HepG2 (cell line): ENCODE results near the gene BCAR3. TPM values are rescaled to one million over a fixed set of nuclear protein-coding genes. Genes with fewer than 3 reads are reported as not detected.

ENCODE experiments used
- GATAD2A ChIP-seq: IDR thresholded peaks from 2 replicates; pipeline ENCODE4 v1.6.1; 2016
- HNRNPH1 ChIP-seq: fragments of 200-400 bp; formaldehyde crosslinking; optimal IDR thresholded peaks from 2 replicates; pipeline ENCODE3; 2017; ENCODE audit warnings: mild to moderate bottlenecking, low read depth, low read length
- SNAI1 ChIP-seq: sonication (generic); formaldehyde crosslinking; IDR thresholded peaks from 2 replicates; pipeline ENCODE4 v1.5.0; 2020; ENCODE audit warnings: mild to moderate bottlenecking, missing genetic modification reagents, borderline replicate concordance
- ZNF343 ChIP-seq: sonication (generic); formaldehyde crosslinking; IDR thresholded peaks from 2 replicates; pipeline ENCODE4 v1.4.0; 2020; ENCODE audit warnings: mild to moderate bottlenecking, missing genetic modification reagents
- ZNF530 ChIP-seq: sonication (generic); formaldehyde crosslinking; IDR thresholded peaks from 2 replicates; pipeline ENCODE4 v1.5.0; 2020; ENCODE audit warnings: low read depth, mild to moderate bottlenecking, missing genetic modification reagents
- ZNF543 ChIP-seq: sonication (generic); formaldehyde crosslinking; IDR thresholded peaks from 2 replicates; pipeline ENCODE4 v1.4.0; 2020; ENCODE audit warnings: mild to moderate bottlenecking, missing genetic modification reagents
- ZNF660 ChIP-seq: sonication (generic); formaldehyde crosslinking; IDR thresholded peaks from 2 replicates; pipeline ENCODE4 v1.5.1; 2020; ENCODE audit warnings: mild to moderate bottlenecking, low read depth, missing genetic modification reagents, borderline replicate concordance
- ZNF713 ChIP-seq: sonication (generic); formaldehyde crosslinking; IDR thresholded peaks from 2 replicates; pipeline ENCODE4 v1.4.0; 2020; ENCODE audit warnings: mild to moderate bottlenecking, missing genetic modification reagents
- ZNF749 ChIP-seq: sonication (generic); formaldehyde crosslinking; IDR thresholded peaks from 2 replicates; pipeline ENCODE4 v1.8.0; 2022; ENCODE audit warnings: mild to moderate bottlenecking, missing genetic modification reagents, moderate library complexity, borderline replicate concordance
- ZNF839 ChIP-seq: sonication (generic); formaldehyde crosslinking; IDR thresholded peaks from 2 replicates; pipeline ENCODE4 v1.4.0; 2020; ENCODE audit warnings: missing genetic modification reagents, mild to moderate bottlenecking, borderline replicate concordance
- ZSCAN12 ChIP-seq: sonication (generic); formaldehyde crosslinking; IDR thresholded peaks from 2 replicates; pipeline ENCODE4 v1.9.0; 2021; ENCODE audit warnings: mild to moderate bottlenecking, missing genetic modification reagents
- polyA plus RNA-seq, 8 experiments: library from polyadenylated mRNA; depleted of rRNA in 3 of 8; stranded (reverse) in 7 of 8; unstranded in 1 of 8; fragments of >200 nt; fragmentation: Illumina TruSeq in 4 of 8; extraction: Trizol in 4 of 8; gene quantifications; 2 replicates each; pipeline versions ENCODE4 v1.2.1 to v1.2.3, GENCODE V29; 2011 to 2016; ENCODE audit warnings: low read depth in 4 of 8, missing spikeins in 1 of 8, mixed read lengths in 1 of 8; ENCODE audit not compliant: insufficient read depth in 1 of 8
- total RNA-seq, 5 experiments: library from RNA; depleted of rRNA; stranded (reverse); fragments of >200 nt; fragmentation: Illumina TruSeq; extraction: Trizol; gene quantifications; 2 replicates each; pipeline ENCODE4 v1.2.3, GENCODE V29; 2016; ENCODE audit warnings: low read depth in 1 of 5
- TF ChIP-seq, protein P1 (sequence below): sonication (generic); formaldehyde crosslinking; IDR thresholded peaks from 2 replicates; pipeline ENCODE4 v1.5.0; 2020; ENCODE audit warnings: mild to moderate bottlenecking, missing genetic modification reagents, borderline replicate concordance
- TF ChIP-seq, protein P2 (sequence below): sonication (generic); formaldehyde crosslinking; IDR thresholded peaks from 2 replicates; pipeline ENCODE4 v1.5.0; 2020; ENCODE audit warnings: missing genetic modification reagents, mild to moderate bottlenecking, borderline replicate concordance
- TF ChIP-seq, protein P3 (sequence below): sonication (generic); formaldehyde crosslinking; IDR thresholded peaks from 2 replicates; pipeline ENCODE4 v1.8.0; 2022; ENCODE audit warnings: low read depth, missing genetic modification reagents
- TF ChIP-seq, protein P4 (sequence below): fragments of 450-650 bp; IDR thresholded peaks from 2 replicates; pipeline ENCODE4 v1.6.1; 2017; ENCODE audit warnings: mild to moderate bottlenecking

The BCAR3 gene
- total and polyA plus RNA-seq, 2 of the 13 experiments (the other 11 are each of a cell fraction or from before 2014, with no cell fraction given), result 3.6 to 4.8 TPM

DNA sequence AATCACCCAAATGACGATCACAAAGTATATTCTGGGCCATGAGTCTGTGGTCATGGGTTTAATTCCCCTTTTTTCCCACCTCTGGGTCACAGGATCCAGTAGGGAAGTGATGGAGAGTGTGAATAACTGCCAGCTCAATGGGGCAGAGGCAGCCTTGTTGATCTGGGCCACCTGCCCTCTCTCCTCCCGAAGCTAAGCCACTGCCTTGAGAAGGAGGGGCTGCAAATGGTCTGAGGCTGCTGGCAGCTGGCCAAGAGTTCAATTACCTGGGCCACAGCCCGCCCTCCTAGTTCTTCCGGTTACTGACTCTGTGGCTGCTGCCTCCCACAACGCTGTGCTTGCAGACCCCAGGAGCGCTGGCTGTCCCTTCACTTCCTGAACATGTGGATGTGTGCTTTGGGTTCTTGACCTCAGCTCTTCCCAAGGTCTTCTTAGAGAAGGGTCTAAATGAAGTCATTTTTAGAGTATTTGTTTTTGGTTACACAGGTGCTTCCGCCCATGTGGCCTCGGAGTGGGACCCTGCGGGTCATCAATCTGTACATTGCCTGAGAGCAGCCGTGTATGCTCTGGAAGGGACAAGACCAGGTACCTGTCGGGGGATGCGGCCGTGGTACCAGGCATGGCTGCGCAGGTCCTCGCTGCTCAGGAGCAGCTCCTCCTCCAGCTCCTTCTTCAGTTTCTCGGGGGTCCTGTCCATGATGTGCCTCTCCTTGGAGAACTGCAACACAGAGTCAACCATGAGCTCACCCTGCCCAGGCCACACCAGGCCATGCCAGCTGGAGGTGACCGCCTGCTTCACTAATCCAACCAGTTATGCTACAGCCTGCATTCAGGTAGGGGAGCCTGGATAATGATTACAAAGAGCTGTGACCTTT, 89.7 kb downstream of the BCAR3 start (continued):
- TF ChIP-seq, protein P1, sequence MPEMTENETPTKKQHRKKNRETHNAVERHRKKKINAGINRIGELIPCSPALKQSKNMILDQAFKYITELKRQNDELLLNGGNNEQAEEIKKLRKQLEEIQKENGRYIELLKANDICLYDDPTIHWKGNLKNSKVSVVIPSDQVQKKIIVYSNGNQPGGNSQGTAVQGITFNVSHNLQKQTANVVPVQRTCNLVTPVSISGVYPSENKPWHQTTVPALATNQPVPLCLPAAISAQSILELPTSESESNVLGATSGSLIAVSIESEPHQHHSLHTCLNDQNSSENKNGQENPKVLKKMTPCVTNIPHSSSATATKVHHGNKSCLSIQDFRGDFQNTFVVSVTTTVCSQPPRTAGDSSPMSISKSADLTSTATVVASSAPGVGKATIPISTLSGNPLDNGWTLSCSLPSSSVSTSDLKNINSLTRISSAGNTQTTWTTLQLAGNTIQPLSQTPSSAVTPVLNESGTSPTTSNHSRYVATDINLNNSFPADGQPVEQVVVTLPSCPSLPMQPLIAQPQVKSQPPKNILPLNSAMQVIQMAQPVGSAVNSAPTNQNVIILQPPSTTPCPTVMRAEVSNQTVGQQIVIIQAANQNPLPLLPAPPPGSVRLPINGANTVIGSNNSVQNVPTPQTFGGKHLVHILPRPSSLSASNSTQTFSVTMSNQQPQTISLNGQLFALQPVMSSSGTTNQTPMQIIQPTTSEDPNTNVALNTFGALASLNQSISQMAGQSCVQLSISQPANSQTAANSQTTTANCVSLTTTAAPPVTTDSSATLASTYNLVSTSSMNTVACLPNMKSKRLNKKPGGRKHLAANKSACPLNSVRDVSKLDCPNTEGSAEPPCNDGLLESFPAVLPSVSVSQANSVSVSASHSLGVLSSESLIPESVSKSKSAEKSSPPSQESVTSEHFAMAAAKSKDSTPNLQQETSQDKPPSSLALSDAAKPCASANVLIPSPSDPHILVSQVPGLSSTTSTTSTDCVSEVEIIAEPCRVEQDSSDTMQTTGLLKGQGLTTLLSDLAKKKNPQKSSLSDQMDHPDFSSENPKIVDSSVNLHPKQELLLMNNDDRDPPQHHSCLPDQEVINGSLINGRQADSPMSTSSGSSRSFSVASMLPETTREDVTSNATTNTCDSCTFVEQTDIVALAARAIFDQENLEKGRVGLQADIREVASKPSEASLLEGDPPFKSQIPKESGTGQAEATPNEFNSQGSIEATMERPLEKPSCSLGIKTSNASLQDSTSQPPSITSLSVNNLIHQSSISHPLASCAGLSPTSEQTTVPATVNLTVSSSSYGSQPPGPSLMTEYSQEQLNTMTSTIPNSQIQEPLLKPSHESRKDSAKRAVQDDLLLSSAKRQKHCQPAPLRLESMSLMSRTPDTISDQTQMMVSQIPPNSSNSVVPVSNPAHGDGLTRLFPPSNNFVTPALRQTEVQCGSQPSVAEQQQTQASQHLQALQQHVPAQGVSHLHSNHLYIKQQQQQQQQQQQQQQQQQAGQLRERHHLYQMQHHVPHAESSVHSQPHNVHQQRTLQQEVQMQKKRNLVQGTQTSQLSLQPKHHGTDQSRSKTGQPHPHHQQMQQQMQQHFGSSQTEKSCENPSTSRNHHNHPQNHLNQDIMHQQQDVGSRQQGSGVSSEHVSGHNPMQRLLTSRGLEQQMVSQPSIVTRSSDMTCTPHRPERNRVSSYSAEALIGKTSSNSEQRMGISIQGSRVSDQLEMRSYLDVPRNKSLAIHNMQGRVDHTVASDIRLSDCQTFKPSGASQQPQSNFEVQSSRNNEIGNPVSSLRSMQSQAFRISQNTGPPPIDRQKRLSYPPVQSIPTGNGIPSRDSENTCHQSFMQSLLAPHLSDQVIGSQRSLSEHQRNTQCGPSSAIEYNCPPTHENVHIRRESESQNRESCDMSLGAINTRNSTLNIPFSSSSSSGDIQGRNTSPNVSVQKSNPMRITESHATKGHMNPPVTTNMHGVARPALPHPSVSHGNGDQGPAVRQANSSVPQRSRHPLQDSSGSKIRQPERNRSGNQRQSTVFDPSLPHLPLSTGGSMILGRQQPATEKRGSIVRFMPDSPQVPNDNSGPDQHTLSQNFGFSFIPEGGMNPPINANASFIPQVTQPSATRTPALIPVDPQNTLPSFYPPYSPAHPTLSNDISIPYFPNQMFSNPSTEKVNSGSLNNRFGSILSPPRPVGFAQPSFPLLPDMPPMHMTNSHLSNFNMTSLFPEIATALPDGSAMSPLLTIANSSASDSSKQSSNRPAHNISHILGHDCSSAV (CRISPR knock-in tag), result no peak
- TF ChIP-seq, protein P2, sequence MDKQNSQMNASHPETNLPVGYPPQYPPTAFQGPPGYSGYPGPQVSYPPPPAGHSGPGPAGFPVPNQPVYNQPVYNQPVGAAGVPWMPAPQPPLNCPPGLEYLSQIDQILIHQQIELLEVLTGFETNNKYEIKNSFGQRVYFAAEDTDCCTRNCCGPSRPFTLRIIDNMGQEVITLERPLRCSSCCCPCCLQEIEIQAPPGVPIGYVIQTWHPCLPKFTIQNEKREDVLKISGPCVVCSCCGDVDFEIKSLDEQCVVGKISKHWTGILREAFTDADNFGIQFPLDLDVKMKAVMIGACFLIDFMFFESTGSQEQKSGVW (CRISPR knock-in tag), result no peak
- TF ChIP-seq ZNF839 (CRISPR knock-in tag) (no peak; the same call in 1 of the 2 replicates), ZNF749 (CRISPR knock-in tag) (no peak), ZNF543 (CRISPR knock-in tag) (peak; percentile 92; the same call in 1 of the 2 replicates), ZSCAN12 (CRISPR knock-in tag) (no peak), ZNF343 (CRISPR knock-in tag) (peak; percentile 70; the same call in 1 of the 2 replicates), SNAI1 (CRISPR knock-in tag) (no peak), GATAD2A (CRISPR knock-in tag) (peak; percentile 89), ZNF660 (no peak), ZNF713 (CRISPR knock-in tag) (peak; percentile 61), ZNF530 (no peak), HNRNPH1 (no peak)
- TF ChIP-seq, protein P3, sequence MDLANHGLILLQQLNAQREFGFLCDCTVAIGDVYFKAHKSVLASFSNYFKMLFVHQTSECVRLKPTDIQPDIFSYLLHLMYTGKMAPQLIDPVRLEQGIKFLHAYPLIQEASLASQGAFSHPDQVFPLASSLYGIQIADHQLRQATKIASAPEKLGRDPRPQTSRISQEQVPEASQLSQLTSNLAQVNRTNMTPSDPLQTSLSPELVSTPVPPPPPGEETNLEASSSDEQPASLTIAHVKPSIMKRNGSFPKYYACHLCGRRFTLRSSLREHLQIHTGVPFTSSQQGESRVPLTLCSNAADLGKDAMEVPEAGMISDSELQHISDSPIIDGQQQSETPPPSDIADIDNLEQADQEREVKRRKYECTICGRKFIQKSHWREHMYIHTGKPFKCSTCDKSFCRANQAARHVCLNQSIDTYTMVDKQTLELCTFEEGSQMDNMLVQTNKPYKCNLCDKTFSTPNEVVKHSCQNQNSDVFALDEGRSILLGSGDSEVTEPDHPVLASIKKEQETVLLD (CRISPR knock-in tag), result no peak
- TF ChIP-seq, protein P4, sequence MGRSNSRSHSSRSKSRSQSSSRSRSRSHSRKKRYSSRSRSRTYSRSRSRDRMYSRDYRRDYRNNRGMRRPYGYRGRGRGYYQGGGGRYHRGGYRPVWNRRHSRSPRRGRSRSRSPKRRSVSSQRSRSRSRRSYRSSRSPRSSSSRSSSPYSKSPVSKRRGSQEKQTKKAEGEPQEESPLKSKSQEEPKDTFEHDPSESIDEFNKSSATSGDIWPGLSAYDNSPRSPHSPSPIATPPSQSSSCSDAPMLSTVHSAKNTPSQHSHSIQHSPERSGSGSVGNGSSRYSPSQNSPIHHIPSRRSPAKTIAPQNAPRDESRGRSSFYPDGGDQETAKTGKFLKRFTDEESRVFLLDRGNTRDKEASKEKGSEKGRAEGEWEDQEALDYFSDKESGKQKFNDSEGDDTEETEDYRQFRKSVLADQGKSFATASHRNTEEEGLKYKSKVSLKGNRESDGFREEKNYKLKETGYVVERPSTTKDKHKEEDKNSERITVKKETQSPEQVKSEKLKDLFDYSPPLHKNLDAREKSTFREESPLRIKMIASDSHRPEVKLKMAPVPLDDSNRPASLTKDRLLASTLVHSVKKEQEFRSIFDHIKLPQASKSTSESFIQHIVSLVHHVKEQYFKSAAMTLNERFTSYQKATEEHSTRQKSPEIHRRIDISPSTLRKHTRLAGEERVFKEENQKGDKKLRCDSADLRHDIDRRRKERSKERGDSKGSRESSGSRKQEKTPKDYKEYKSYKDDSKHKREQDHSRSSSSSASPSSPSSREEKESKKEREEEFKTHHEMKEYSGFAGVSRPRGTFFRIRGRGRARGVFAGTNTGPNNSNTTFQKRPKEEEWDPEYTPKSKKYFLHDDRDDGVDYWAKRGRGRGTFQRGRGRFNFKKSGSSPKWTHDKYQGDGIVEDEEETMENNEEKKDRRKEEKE, result no peak
